Trophoblast cell (in vitro differentiated cells and primary cell): ENCODE results near the gene DPEP2.

ENCODE experiments used
- DNase-seq, 2 donors: peaks; one replicate each; pipeline ENCODE4 v3.0.0-alpha.2; 2016
- H2AFZ ChIP-seq: 2 replicates; pipeline ENCODE4 v1.6.1; 2013; ENCODE audit warnings: low read length, moderate library complexity, mild to moderate bottlenecking; ENCODE audit not compliant: insufficient read depth, poor library complexity
- H2AK5ac ChIP-seq: 2 replicates; pipeline ENCODE4 v1.6.1; 2013; ENCODE audit warnings: mild to moderate bottlenecking, low read length
- H2BK120ac ChIP-seq: 2 replicates; pipeline ENCODE4 v1.6.1; 2013; ENCODE audit warnings: low read length, mild to moderate bottlenecking, moderate library complexity; ENCODE audit not compliant: insufficient read depth, poor library complexity
- H2BK12ac ChIP-seq: 2 replicates; pipeline ENCODE4 v1.6.1; 2013; ENCODE audit warnings: mild to moderate bottlenecking, low read length, moderate library complexity
- H2BK5ac ChIP-seq: 2 replicates; pipeline ENCODE4 v1.6.1; 2013; ENCODE audit warnings: low read length, low read depth, moderate library complexity, mild to moderate bottlenecking; ENCODE audit not compliant: poor library complexity
- H3K14ac ChIP-seq: 2 replicates; pipeline ENCODE4 v1.6.1; 2013; ENCODE audit warnings: mild to moderate bottlenecking, low read length
- H3K18ac ChIP-seq: 2 replicates; pipeline ENCODE4 v1.6.1; 2013; ENCODE audit warnings: mild to moderate bottlenecking, low read length
- H3K23ac ChIP-seq: 2 replicates; pipeline ENCODE4 v1.6.1; 2013; ENCODE audit warnings: low read length
- H3K27ac ChIP-seq: 2 replicates; pipeline ENCODE4 v1.5.1; 2013; ENCODE audit warnings: low read depth, mild to moderate bottlenecking, inconsistent platforms, low read length, moderate library complexity
- H3K27me3 ChIP-seq: 2 replicates; pipeline ENCODE4 v1.6.1; 2013; ENCODE audit warnings: inconsistent platforms, mild to moderate bottlenecking, low read length, moderate library complexity; ENCODE audit not compliant: insufficient read depth
- H3K36me3 ChIP-seq, 2 experiments: 1 replicate in 1 of 2; 2 replicates in 1 of 2; pipeline ENCODE4 v1.6.1; 2013; ENCODE audit warnings: low read length in 2 of 2, mild to moderate bottlenecking in 2 of 2, moderate library complexity in 1 of 2; ENCODE audit not compliant: insufficient read depth in 2 of 2, control insufficient read depth in 1 of 2
- H3K4ac ChIP-seq: 2 replicates; pipeline ENCODE4 v1.6.1; 2013; ENCODE audit warnings: low read depth, mild to moderate bottlenecking, low read length, moderate library complexity
- H3K4me1 ChIP-seq, 2 experiments: 1 replicate in 1 of 2; 2 replicates in 1 of 2; pipeline ENCODE4 v1.6.1; 2013; ENCODE audit warnings: low read length in 2 of 2, mild to moderate bottlenecking in 2 of 2, moderate library complexity in 1 of 2; ENCODE audit not compliant: insufficient read depth in 2 of 2, control insufficient read depth in 1 of 2
- H3K4me2 ChIP-seq: 2 replicates; pipeline ENCODE4 v1.6.1; 2013; ENCODE audit warnings: inconsistent platforms, mild to moderate bottlenecking, low read length, moderate library complexity
- H3K4me3 ChIP-seq: 2 replicates; pipeline ENCODE4 v1.5.1; 2013; ENCODE audit warnings: mild to moderate bottlenecking, low read depth, low read length, inconsistent platforms
- H3K79me1 ChIP-seq: one replicate; pipeline ENCODE4 v1.6.1; 2013; ENCODE audit warnings: low read length
- H3K79me2 ChIP-seq: 2 replicates; pipeline ENCODE4 v1.6.1; 2013; ENCODE audit warnings: low read length, mild to moderate bottlenecking; ENCODE audit not compliant: control insufficient read depth, insufficient read depth, poor library complexity
- H3K9ac ChIP-seq: 2 replicates; pipeline ENCODE4 v1.6.1; 2013; ENCODE audit warnings: mild to moderate bottlenecking, low read length
- H3K9me3 ChIP-seq: 2 replicates; pipeline ENCODE4 v1.6.1; 2013; ENCODE audit warnings: low read depth, mild to moderate bottlenecking, control low read depth, inconsistent platforms, low read length; ENCODE audit not compliant: insufficient read depth
- H4K12ac ChIP-seq: 2 replicates; pipeline ENCODE4 v1.6.1; 2013; ENCODE audit warnings: low read depth, mild to moderate bottlenecking, low read length, moderate library complexity
- H4K8ac ChIP-seq: 2 replicates; pipeline ENCODE4 v1.6.1; 2013; ENCODE audit warnings: low read depth, mild to moderate bottlenecking, low read length, moderate library complexity
- H4K91ac ChIP-seq: one replicate; pipeline ENCODE4 v1.6.1; 2013; ENCODE audit warnings: low read depth, mild to moderate bottlenecking, low read length, moderate library complexity
- WGBS: extraction: QIAGEN DNeasy Blood & Tissue Kit; methylation state at CpG from one replicate; pipeline ENCODE4 v1.1.7; 2013; ENCODE audit warnings: missing lambda C conversion rate; ENCODE audit not compliant: insufficient read length, insufficient coverage; ENCODE audit errors: extremely low coverage; 5-methylcytosine and 5-hydroxymethylcytosine counted together

The DPEP2 gene

GRCh38 chr16:68022278-68022727 is 23.0 kb upstream of the DPEP2 start:
- Histone ChIP-seq H3K79me2 (peaks cover 10% of the 10 kb centered on the region), H4K91ac (peak overlapping the region; percentile 86), H3K9ac (peak overlapping the region; percentile 94), H3K18ac (peak overlapping the region; percentile 91), H2AK5ac (peak overlapping the region; percentile 75), H3K9me3 (no peaks in the 10 kb centered on the region), H3K4ac (peak overlapping the region; percentile 71), H3K79me1 (peaks cover 11% of the 10 kb centered on the region), H2AFZ (peak overlapping the region; percentile 99), H3K23ac (no peak overlapping the region), H3K14ac (peak overlapping the region; percentile 94), H3K36me3 (peaks cover 3 to 7% of the 10 kb centered on the region in 2 experiments), H2BK5ac (peak overlapping the region; percentile 50), H4K12ac (peak overlapping the region; percentile 85), H3K4me3 (peak overlapping the region; percentile 97), H3K4me2 (peak overlapping the region; percentile 97), H2BK120ac (peak overlapping the region; percentile 79), H3K4me1 (peaks cover 9 to 10% of the 10 kb centered on the region in 2 experiments), H3K27me3 (no peaks in the 10 kb centered on the region), H3K27ac (peak overlapping the region; percentile 33), H4K8ac (peak overlapping the region; percentile 99), H2BK12ac (no peak overlapping the region)
- no CpG with 5 or more reads among the region's 19 CpGs for WGBS
- DNase-seq: no peak

- Histone ChIP-seq H4K91ac (no peak overlapping the region), H2AK5ac (no peak overlapping the region), H3K4me2 (peak overlapping the region; percentile 97), H3K4me3 (no peak overlapping the region), H3K9ac (no peak overlapping the region), H3K79me2 (peaks cover 10% of the 10 kb centered on the region), H2AFZ (no peak overlapping the region), H3K14ac (no peak overlapping the region), H3K4me1 (peaks cover 9 to 10% of the 10 kb centered on the region in 2 experiments), H4K12ac (no peak overlapping the region), H3K9me3 (no peaks in the 10 kb centered on the region), H3K27me3 (no peaks in the 10 kb centered on the region), H2BK5ac (no peak overlapping the region), H3K27ac (no peak overlapping the region), H3K18ac (peak overlapping the region; percentile 40), H3K79me1 (peaks cover 11% of the 10 kb centered on the region), H4K8ac (peak overlapping the region; percentile 7), H2BK120ac (no peak overlapping the region), H3K23ac (no peak overlapping the region), H3K4ac (no peak overlapping the region), H3K36me3 (peaks cover 3 to 7% of the 10 kb centered on the region in 2 experiments), H2BK12ac (no peak overlapping the region)
- no CpG with 5 or more reads among the region's 10 CpGs for WGBS
- no peak for DNase-seq
Observed at GRCh38 chr16:68021490-68021889, 22.2 kb upstream of the DPEP2 start.

- Histone ChIP-seq H3K27ac (no peak overlapping the region), H4K91ac (no peak overlapping the region), H3K4me3 (no peak overlapping the region), H3K79me1 (peaks cover 11% of the 10 kb centered on the region), H3K4me1 (peaks cover 10 to 11% of the 10 kb centered on the region in 2 experiments), H2BK120ac (no peak overlapping the region), H2AK5ac (no peak overlapping the region), H3K27me3 (no peaks in the 10 kb centered on the region), H3K79me2 (peaks cover 10% of the 10 kb centered on the region), H3K4me2 (no peak overlapping the region), H3K18ac (no peak overlapping the region), H2AFZ (no peak overlapping the region), H3K9ac (no peak overlapping the region), H3K14ac (no peak overlapping the region), H2BK12ac (no peak overlapping the region), H3K23ac (no peak overlapping the region), H3K36me3 (peaks cover 3 to 5% of the 10 kb centered on the region in 2 experiments), H3K9me3 (no peaks in the 10 kb centered on the region), H4K8ac (no peak overlapping the region), H2BK5ac (no peak overlapping the region), H4K12ac (no peak overlapping the region), H3K4ac (no peak overlapping the region)
- DNase-seq: no peak
- no CpG with 5 or more reads among the region's 8 CpGs for WGBS
Observed at GRCh38 chr16:68019167-68019680, 19.9 kb upstream of the DPEP2 start.

- peak; percentile 57 to 92 for DNase-seq
- H3K36me3 ChIP-seq: no peaks in the 10 kb centered on the region
- no CpG with 5 or more reads among the region's 5 CpGs for WGBS
- H3K79me1 ChIP-seq: no peaks in the 10 kb centered on the region
- no peak within 1 kb of the TSS for H3K27ac ChIP-seq
- no peak within 1 kb of the TSS for H3K14ac ChIP-seq
- H2AK5ac ChIP-seq: no peak within 1 kb of the TSS
- H2BK12ac ChIP-seq: no peak within 1 kb of the TSS
- peak within 1 kb of the TSS; percentile 5 for H4K91ac ChIP-seq
- H3K4me2 ChIP-seq: no peak within 1 kb of the TSS
- no peak within 1 kb of the TSS for H3K9ac ChIP-seq
- H3K4ac ChIP-seq: no peak within 1 kb of the TSS
- no peak within 1 kb of the TSS for H4K8ac ChIP-seq
- no peak within 1 kb of the TSS for H2BK120ac ChIP-seq
- H3K79me2 ChIP-seq: no peaks in the 10 kb centered on the region
- no peak within 1 kb of the TSS for H3K4me3 ChIP-seq
- H3K9me3 ChIP-seq: no peaks in the 10 kb centered on the region
- no peak within 1 kb of the TSS for H3K18ac ChIP-seq
- no peak within 1 kb of the TSS for H2BK5ac ChIP-seq
- no peak within 1 kb of the TSS for H3K23ac ChIP-seq
- no peak within 1 kb of the TSS for H2AFZ ChIP-seq
- no peaks in the 10 kb centered on the region for H3K27me3 ChIP-seq
- peaks cover 0 to 1% of the 10 kb centered on the region in 2 experiments for H3K4me1 ChIP-seq
- H4K12ac ChIP-seq: no peak within 1 kb of the TSS
Observed at GRCh38 chr16:68015681-68016080, 16.4 kb upstream of the DPEP2 start, which contains the start of gene DPEP2NB. Gene DPEP2NB (minus strand): TSS chr16:68015911. CDS start chr16:68015770, 141 bp downstream.
